Loucy (cell line): ENCODE measurements around the gene SWI5.

ENCODE experiments used
- EZH2phosphoT487 ChIP-seq: fragments of 200-600 bp; IDR thresholded peaks from 2 replicates; pipeline ENCODE4 v1.6.1; 2018; ENCODE audit warnings: antibody characterized with exemption, mild to moderate bottlenecking, moderate library complexity, borderline replicate concordance
- TF ChIP-seq, protein P1 (sequence below): fragments of 200-600 bp; sonication (generic); conservative IDR thresholded peaks from 2 replicates; pipeline ENCODE4 v1.5.1; 2014; ENCODE audit warnings: mild to moderate bottlenecking, antibody characterized with exemption, low read length

DNA sequence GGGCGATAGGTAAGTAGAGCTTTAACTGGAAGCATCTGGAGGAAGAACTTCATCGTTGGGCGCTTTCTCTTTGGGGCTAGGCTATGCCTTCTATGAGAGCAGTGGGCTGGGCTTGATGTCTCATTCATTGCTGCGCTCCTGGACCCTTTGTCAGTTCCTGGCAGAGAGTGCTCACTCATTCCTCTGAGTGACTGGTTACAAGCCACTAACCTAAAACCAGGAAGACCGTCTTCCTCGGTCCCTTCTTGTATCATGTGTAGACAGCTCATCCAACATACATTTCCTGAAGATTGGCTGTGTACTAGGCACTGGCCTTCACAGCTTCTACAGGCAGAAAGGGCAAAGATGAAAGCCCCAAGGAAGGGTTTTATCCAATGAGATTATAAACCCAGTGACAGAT lies 6.4 kb downstream of the SWI5 start:
- TF ChIP-seq, protein P1, sequence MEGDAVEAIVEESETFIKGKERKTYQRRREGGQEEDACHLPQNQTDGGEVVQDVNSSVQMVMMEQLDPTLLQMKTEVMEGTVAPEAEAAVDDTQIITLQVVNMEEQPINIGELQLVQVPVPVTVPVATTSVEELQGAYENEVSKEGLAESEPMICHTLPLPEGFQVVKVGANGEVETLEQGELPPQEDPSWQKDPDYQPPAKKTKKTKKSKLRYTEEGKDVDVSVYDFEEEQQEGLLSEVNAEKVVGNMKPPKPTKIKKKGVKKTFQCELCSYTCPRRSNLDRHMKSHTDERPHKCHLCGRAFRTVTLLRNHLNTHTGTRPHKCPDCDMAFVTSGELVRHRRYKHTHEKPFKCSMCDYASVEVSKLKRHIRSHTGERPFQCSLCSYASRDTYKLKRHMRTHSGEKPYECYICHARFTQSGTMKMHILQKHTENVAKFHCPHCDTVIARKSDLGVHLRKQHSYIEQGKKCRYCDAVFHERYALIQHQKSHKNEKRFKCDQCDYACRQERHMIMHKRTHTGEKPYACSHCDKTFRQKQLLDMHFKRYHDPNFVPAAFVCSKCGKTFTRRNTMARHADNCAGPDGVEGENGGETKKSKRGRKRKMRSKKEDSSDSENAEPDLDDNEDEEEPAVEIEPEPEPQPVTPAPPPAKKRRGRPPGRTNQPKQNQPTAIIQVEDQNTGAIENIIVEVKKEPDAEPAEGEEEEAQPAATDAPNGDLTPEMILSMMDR = no peak
- no peak for TF ChIP-seq EZH2phosphoT487
